HepG2 (cell line): ENCODE data around the gene FHIP2A. TPM values are rescaled to one million over a fixed set of nuclear protein-coding genes. Genes with fewer than 3 reads are reported as not detected.

Experiments
- ATM ChIP-seq: fragments of 450-650 bp; IDR thresholded peaks from 2 replicates; pipeline ENCODE4 v1.7.1; 2017; ENCODE audit warnings: mild to moderate bottlenecking, borderline replicate concordance
- FIP1L1 ChIP-seq: fragments of 200-400 bp; formaldehyde crosslinking; IDR thresholded peaks from 2 replicates; pipeline ENCODE4 v1.6.1; 2018; ENCODE audit warnings: low read depth, mild to moderate bottlenecking, low read length, moderate library complexity, borderline replicate concordance; ENCODE audit not compliant: insufficient read depth
- HBP1 ChIP-seq: IDR thresholded peaks from 2 replicates; pipeline ENCODE4 v1.6.1; 2016; ENCODE audit warnings: low read depth, control low read depth
- HMG20B ChIP-seq: conservative IDR thresholded peaks from 2 replicates; pipeline ENCODE4 v1.6.1; 2016; ENCODE audit warnings: missing genetic modification reagents, missing compliant biosample characterization
- KIAA2018 ChIP-seq: sonication (generic); formaldehyde crosslinking; IDR thresholded peaks from 2 replicates; pipeline ENCODE4 v1.5.0; 2020; ENCODE audit warnings: mild to moderate bottlenecking, missing genetic modification reagents, borderline replicate concordance
- RBFOX2 ChIP-seq: fragments of 200-400 bp; formaldehyde crosslinking; IDR thresholded peaks from 2 replicates; pipeline ENCODE4 v1.6.1; 2017; ENCODE audit warnings: low read depth, mild to moderate bottlenecking, low read length
- ZBED4 ChIP-seq: sonication (generic); formaldehyde crosslinking; IDR thresholded peaks from 2 replicates; pipeline ENCODE4 v1.4.0; 2020; ENCODE audit warnings: missing genetic modification reagents, borderline replicate concordance
- ZNF839 ChIP-seq: sonication (generic); formaldehyde crosslinking; IDR thresholded peaks from 2 replicates; pipeline ENCODE4 v1.4.0; 2020; ENCODE audit warnings: missing genetic modification reagents, mild to moderate bottlenecking, borderline replicate concordance
- polyA plus RNA-seq, 8 experiments: library from polyadenylated mRNA; depleted of rRNA in 3 of 8; stranded (reverse) in 7 of 8; unstranded in 1 of 8; fragments of >200 nt; fragmentation: Illumina TruSeq in 4 of 8; extraction: Trizol in 4 of 8; gene quantifications; 2 replicates each; pipeline versions ENCODE4 v1.2.1 to v1.2.3, GENCODE V29; 2011 to 2016; ENCODE audit warnings: low read depth in 4 of 8, missing spikeins in 1 of 8, mixed read lengths in 1 of 8; ENCODE audit not compliant: insufficient read depth in 1 of 8
- total RNA-seq, 5 experiments: library from RNA; depleted of rRNA; stranded (reverse); fragments of >200 nt; fragmentation: Illumina TruSeq; extraction: Trizol; gene quantifications; 2 replicates each; pipeline ENCODE4 v1.2.3, GENCODE V29; 2016; ENCODE audit warnings: low read depth in 1 of 5
- TF ChIP-seq, protein P1 (sequence below): sonication (generic); formaldehyde crosslinking; IDR thresholded peaks from 2 replicates; pipeline ENCODE4 v1.4.0; 2020; ENCODE audit warnings: mild to moderate bottlenecking, missing genetic modification reagents, borderline replicate concordance

The FHIP2A gene
- total and polyA plus RNA-seq, 2 of the 13 experiments (the other 11 are each of a cell fraction or from before 2014, with no cell fraction given): 6.5 to 8.3 TPM

DNA sequence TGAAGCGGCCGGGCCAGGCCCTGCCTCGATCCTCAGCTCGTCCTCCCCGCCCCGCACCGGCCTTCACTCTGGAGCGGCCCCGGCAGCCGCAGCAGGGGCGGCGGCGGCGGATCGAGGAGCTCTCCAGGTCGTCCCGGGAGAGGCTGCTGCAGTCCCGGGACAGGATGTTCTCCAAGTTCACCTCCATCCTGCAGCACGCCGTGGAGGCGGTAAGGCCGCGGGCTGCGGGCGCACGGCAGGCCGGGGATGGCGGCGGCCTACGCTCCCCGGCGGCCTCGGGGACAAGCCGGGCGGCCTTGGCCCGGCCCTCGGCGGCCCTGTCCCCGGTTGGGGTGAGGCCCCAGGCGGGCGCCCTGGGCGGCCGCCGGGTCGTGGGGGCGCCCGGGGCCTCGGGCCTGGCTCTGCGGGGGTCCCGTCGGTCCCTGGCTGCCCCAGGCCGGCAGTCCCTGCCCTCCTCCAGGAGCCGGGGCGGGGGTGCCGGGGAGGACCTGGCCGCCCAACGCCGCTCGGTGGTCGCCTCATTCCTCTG lies 399 bp downstream of the FHIP2A start (continued):
- 0 out of 2 replicates have a peak, but pooled peaks have one; percentile 25 for TF ChIP-seq ZBED4 (CRISPR knock-in tag)
- TF ChIP-seq ZNF839: no peak
- no peak for TF ChIP-seq FIP1L1
- TF ChIP-seq RBFOX2: peak; percentile 75
- TF ChIP-seq ATM: no peak
- no peak for TF ChIP-seq KIAA2018 (CRISPR knock-in tag)
- TF ChIP-seq, protein P1, sequence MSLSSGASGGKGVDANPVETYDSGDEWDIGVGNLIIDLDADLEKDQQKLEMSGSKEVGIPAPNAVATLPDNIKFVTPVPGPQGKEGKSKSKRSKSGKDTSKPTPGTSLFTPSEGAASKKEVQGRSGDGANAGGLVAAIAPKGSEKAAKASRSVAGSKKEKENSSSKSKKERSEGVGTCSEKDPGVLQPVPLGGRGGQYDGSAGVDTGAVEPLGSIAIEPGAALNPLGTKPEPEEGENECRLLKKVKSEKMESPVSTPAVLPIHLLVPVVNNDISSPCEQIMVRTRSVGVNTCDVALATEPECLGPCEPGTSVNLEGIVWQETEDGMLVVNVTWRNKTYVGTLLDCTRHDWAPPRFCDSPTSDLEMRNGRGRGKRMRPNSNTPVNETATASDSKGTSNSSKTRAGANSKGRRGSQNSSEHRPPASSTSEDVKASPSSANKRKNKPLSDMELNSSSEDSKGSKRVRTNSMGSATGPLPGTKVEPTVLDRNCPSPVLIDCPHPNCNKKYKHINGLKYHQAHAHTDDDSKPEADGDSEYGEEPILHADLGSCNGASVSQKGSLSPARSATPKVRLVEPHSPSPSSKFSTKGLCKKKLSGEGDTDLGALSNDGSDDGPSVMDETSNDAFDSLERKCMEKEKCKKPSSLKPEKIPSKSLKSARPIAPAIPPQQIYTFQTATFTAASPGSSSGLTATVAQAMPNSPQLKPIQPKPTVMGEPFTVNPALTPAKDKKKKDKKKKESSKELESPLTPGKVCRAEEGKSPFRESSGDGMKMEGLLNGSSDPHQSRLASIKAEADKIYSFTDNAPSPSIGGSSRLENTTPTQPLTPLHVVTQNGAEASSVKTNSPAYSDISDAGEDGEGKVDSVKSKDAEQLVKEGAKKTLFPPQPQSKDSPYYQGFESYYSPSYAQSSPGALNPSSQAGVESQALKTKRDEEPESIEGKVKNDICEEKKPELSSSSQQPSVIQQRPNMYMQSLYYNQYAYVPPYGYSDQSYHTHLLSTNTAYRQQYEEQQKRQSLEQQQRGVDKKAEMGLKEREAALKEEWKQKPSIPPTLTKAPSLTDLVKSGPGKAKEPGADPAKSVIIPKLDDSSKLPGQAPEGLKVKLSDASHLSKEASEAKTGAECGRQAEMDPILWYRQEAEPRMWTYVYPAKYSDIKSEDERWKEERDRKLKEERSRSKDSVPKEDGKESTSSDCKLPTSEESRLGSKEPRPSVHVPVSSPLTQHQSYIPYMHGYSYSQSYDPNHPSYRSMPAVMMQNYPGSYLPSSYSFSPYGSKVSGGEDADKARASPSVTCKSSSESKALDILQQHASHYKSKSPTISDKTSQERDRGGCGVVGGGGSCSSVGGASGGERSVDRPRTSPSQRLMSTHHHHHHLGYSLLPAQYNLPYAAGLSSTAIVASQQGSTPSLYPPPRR (CRISPR knock-in tag): no peak
- TF ChIP-seq HBP1 (CRISPR knock-in tag): no peak
- TF ChIP-seq HMG20B (CRISPR knock-in tag): no peak
